HCT116 (cell line): Measurements from ENCODE around the gene CDV3. TPM values are rescaled to one million over a fixed set of nuclear protein-coding genes. Genes with fewer than 3 reads are reported as not detected.

ENCODE experiments used
- ATAC-seq: fragments of 200-7000 bp; cut with Tn5 transposase; 2 replicates; pipeline ENCODE4 v1.9.1; 2020; ENCODE audit warnings: mild to moderate bottlenecking, moderate library complexity
- BruUV-seq: library from RNA; stranded (reverse); fragments of 400-500 nt; replicated peaks from 2 replicates; lab custom pipeline; 2021; lab: Mats Ljungman, UMichigan
- CTCF ChIA-PET: fragments of 300-600 bp; sonication (Branson Sonifier 250); formaldehyde crosslinking; loops from one replicate; lab custom pipeline; 2021; ENCODE audit warnings: antibody characterized with exemption; lab: Charles Lee
- POLR2A ChIA-PET: fragments of 300-600, 350-600 bp; sonication (Branson Sonifier 250); formaldehyde crosslinking; loops from one replicate; lab custom pipeline; 2021; ENCODE audit warnings: antibody characterized with exemption; lab: Charles Lee
- RAD21 ChIA-PET, 2 experiments: fragments of 300-600 bp; sonication (Branson Sonifier 250); formaldehyde crosslinking; loops; one replicate each; lab custom pipeline; 2023; ENCODE audit warnings: low total read pairs in 2 of 2; ENCODE audit not compliant: uncharacterized antibody in 2 of 2, unreplicated experiment in 2 of 2, low non-redundant PET in 1 of 2; lab: Charles Lee
- DNase-seq: peaks from one replicate; pipeline ENCODE4 v3.0.0-alpha.2; 2010; ENCODE audit warnings: low read depth, low spot score
- H2AFZ ChIP-seq: fragments of 200-600 bp; shearing (Covaris generic), sonication (generic); 2 replicates; pipeline ENCODE4 v1.6.1; 2017; ENCODE audit warnings: low read depth, mixed run types, mixed read lengths, antibody characterized with exemption, low read length; ENCODE audit not compliant: poor library complexity, severe bottlenecking
- H3K27ac ChIP-seq: 2 replicates; pipeline ENCODE4 v1.5.1; 2012; ENCODE audit warnings: low read depth, low read length
- H3K27me3 ChIP-seq: fragments of 200-600 bp; sonication (generic); 2 replicates; pipeline ENCODE4 v1.6.1; 2016; ENCODE audit warnings: mixed run types, low read length, mixed read lengths; ENCODE audit not compliant: insufficient read depth
- H3K36me3 ChIP-seq, 2 experiments: fragments of 200-500 bp in 1 of 2; fragments of 200-600 bp in 1 of 2; sonication (Bioruptor generic) in 1 of 2; sonication (generic) in 1 of 2; 2 replicates each; pipeline versions ENCODE4 v1.5.1 to v1.6.1; 2014 to 2016; ENCODE audit warnings: low read length in 2 of 2, inconsistent platforms in 1 of 2, mixed read lengths in 1 of 2, mixed run types in 1 of 2; ENCODE audit not compliant: insufficient read depth in 2 of 2, control insufficient read depth in 1 of 2
- H3K4me1 ChIP-seq, 2 experiments: fragments of 200-600 bp in 1 of 2; sonication (generic) in 1 of 2; 2 replicates each; pipeline versions ENCODE4 v1.5.1 to v1.6.1; 2012 to 2017; ENCODE audit warnings: low read length in 2 of 2, inconsistent platforms in 1 of 2, mild to moderate bottlenecking in 1 of 2, mixed read lengths in 1 of 2, mixed run types in 1 of 2, moderate library complexity in 1 of 2; ENCODE audit not compliant: insufficient read depth in 2 of 2, control insufficient read depth in 1 of 2
- H3K4me2 ChIP-seq: fragments of 200-600 bp; sonication (generic); 2 replicates; pipeline ENCODE4 v1.6.1; 2017; ENCODE audit warnings: mixed run types, low read length, mixed read lengths
- H3K4me3 ChIP-seq, 2 experiments: fragments of 200-600 bp in 1 of 2; sonication (generic) in 1 of 2; replicated peaks in 1 of 2; 2 replicates each; pipeline ENCODE4 v1.5.1; 2011 to 2016; ENCODE audit warnings: low read length in 2 of 2, control low read depth in 1 of 2, low read depth in 1 of 2, mild to moderate bottlenecking in 1 of 2, mixed read lengths in 1 of 2, mixed run types in 1 of 2
- H3K79me2 ChIP-seq: fragments of 200-600 bp; sonication (generic); 2 replicates; pipeline ENCODE4 v1.6.1; 2017; ENCODE audit warnings: mild to moderate bottlenecking, mixed run types, low read length, moderate library complexity, mixed read lengths; ENCODE audit not compliant: insufficient read depth
- H3K9ac ChIP-seq: fragments of 200-600 bp; sonication (generic); 2 replicates; pipeline ENCODE4 v1.6.1; 2016; ENCODE audit warnings: low read length, mixed read lengths
- H3K9me2 ChIP-seq: fragments of 200-600 bp; sonication (generic), shearing (Covaris generic); 2 replicates; pipeline ENCODE4 v1.6.1; 2017; ENCODE audit warnings: mixed run types, mild to moderate bottlenecking, moderate library complexity; ENCODE audit not compliant: insufficient read depth
- H3K9me3 ChIP-seq, 2 experiments: fragments of 200-500 bp in 1 of 2; fragments of 200-600 bp in 1 of 2; sonication (Bioruptor generic) in 1 of 2; sonication (generic) in 1 of 2; 2 replicates each; pipeline ENCODE4 v1.6.1; 2014 to 2017; ENCODE audit warnings: low read length in 2 of 2, mixed read lengths in 2 of 2, inconsistent platforms in 1 of 2, low read depth in 1 of 2, mild to moderate bottlenecking in 1 of 2, mixed run types in 1 of 2, moderate library complexity in 1 of 2; ENCODE audit not compliant: control insufficient read depth in 1 of 2, insufficient read depth in 1 of 2
- H4K20me1 ChIP-seq: fragments of 200-600 bp; sonication (generic), shearing (Covaris generic); 2 replicates; pipeline ENCODE4 v1.6.1; 2017; ENCODE audit warnings: mixed run types, mild to moderate bottlenecking, moderate library complexity; ENCODE audit not compliant: insufficient read depth
- EZH2 ChIP-seq: fragments of 200-600 bp; sonication (generic); IDR thresholded peaks from 2 replicates; pipeline ENCODE4 v1.6.1; 2017; ENCODE audit warnings: antibody characterized with exemption, mixed run types
- JUND ChIP-seq: IDR thresholded peaks from 2 replicates; pipeline ENCODE4 v1.6.1; 2012
- POLR2AphosphoS5 ChIP-seq: IDR thresholded peaks from 2 replicates; pipeline ENCODE4 v1.6.1; 2011; ENCODE audit warnings: mild to moderate bottlenecking, low read depth, low read length, moderate library complexity
- SRF ChIP-seq: IDR thresholded peaks from 2 replicates; pipeline ENCODE4 v1.6.1; 2012; ENCODE audit warnings: low read depth
- TCF7L2 ChIP-seq: IDR thresholded peaks from 2 replicates; pipeline ENCODE4 v1.7.0; 2011; ENCODE audit warnings: borderline replicate concordance, inconsistent platforms; ENCODE audit not compliant: insufficient read depth, insufficient read length; ENCODE audit errors: extremely low read depth
- intact Hi-C: fragments of 100-400 bp; cut with micrococcal nuclease; formaldehyde crosslinking; loops from 2 replicates; pipeline ENCODE4 v1.10.0; 2022
- total RNA-seq: library from RNA; stranded (reverse); gene quantifications from one replicate; pipeline ENCODE4 v1.2.1, GENCODE V29; 2021; ENCODE audit not compliant: unreplicated experiment

The CDV3 gene
- total RNA-seq, 1 experiment from 2014 or later, result 153 TPM

DNA sequence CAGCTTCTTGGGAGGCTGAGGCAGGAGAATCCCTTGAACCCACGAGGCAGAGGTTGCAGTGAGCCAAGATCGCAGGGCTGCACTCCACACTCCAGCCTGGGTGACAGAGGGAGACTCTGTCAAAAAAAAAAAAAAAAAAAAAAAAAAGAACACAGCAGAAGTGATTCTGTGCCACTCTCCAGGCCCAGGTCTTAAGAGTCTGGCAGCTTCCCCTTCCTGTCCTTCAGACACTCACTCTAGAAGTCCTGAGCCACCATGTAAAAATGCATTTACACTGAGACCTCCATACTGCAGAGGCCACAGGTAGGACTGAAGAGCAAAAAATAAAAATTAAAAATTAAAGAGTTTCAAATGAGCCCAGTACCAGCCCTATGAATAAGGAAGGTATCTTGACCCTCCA lies 11.8 kb upstream of the CDV3 start:
- Histone ChIP-seq H3K79me2 (no peaks in the 10 kb centered on the region), H4K20me1 (no peaks in the 10 kb centered on the region), H3K27ac (no peak overlapping the region), H3K9me2 (no peaks in the 10 kb centered on the region), H3K36me3 (no peaks in the 10 kb centered on the region), H3K4me1 (no peaks in the 10 kb centered on the region), H3K4me3 (no peak overlapping the region), H3K4me2 (no peak overlapping the region), H3K9me3 (no peaks in the 10 kb centered on the region), H3K9ac (no peak overlapping the region), H2AFZ (no peak overlapping the region), H3K27me3 (no peaks in the 10 kb centered on the region)
- intact Hi-C loops, result no loop called here
- RAD21 ChIA-PET, result no interaction called here
- no TSS peak for BruUV-seq
- ATAC-seq (no peak), DNase-seq (no peak)
- POLR2A ChIA-PET, result no interaction called here
- CTCF ChIA-PET, result no interaction called here
- no peak for TF ChIP-seq TCF7L2
- TF ChIP-seq EZH2, result no peak
- TF ChIP-seq POLR2AphosphoS5, result no peak

GRCh38 chr3:133562376-133562775 lies 11.1 kb upstream of the CDV3 start:
- CTCF ChIA-PET, result no interaction called here

More at GRCh38 chr3:133562376-133562775, 11.1 kb upstream of the CDV3 start:
- no peak overlapping the region for H3K4me2 ChIP-seq
- H3K27ac ChIP-seq, result no peak overlapping the region
- H3K79me2 ChIP-seq, result no peaks in the 10 kb centered on the region
- intact Hi-C loops, result no loop called here
- no peaks in the 10 kb centered on the region for H4K20me1 ChIP-seq
- no peak overlapping the region for H3K9ac ChIP-seq
- TF ChIP-seq JUND (no peak), SRF (no peak)
- H2AFZ ChIP-seq, result no peak overlapping the region
- H3K4me3 ChIP-seq, result no peak overlapping the region
- peaks cover 0 to 2% of the 10 kb centered on the region in 2 experiments; a peak in 1 of 4 replicates for H3K4me1 ChIP-seq
- H3K9me2 ChIP-seq, result no peaks in the 10 kb centered on the region
- RAD21 ChIA-PET, result no interaction called here
- POLR2A ChIA-PET, result interaction anchor here (3.8 kb wide), 1 partner anchor 10 kb away, joined by 22 read pairs; the partner anchor contains the start of gene CDV3
- H3K36me3 ChIP-seq, result no peaks in the 10 kb centered on the region
- H3K9me3 ChIP-seq, result no peaks in the 10 kb centered on the region
- BruUV-seq, result no TSS peak
- ATAC-seq (no peak), DNase-seq (no peak)
- no peaks in the 10 kb centered on the region for H3K27me3 ChIP-seq
